ENCODE results near the gene CXADR.

DNA sequence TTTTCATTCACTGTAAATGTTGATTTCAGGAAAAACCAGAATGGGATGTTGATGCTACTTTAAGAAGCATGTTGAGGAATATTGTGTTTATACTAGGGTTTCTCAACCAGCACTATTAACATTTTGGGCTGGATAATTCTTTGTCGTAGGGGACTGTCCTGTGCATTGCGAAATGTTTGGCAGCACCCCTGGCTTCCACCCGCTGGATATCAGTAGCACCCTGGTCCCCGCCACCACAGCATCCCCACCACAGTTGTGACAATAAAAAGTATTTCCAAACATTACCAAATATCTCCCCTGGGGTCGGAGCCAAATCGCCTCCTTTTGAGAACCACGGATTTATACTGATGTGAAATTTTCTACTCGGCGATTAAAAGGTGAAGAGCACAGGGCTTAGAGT lies 57.9 kb downstream of the CXADR start:
- TF ChIP-seq, protein P1, sequence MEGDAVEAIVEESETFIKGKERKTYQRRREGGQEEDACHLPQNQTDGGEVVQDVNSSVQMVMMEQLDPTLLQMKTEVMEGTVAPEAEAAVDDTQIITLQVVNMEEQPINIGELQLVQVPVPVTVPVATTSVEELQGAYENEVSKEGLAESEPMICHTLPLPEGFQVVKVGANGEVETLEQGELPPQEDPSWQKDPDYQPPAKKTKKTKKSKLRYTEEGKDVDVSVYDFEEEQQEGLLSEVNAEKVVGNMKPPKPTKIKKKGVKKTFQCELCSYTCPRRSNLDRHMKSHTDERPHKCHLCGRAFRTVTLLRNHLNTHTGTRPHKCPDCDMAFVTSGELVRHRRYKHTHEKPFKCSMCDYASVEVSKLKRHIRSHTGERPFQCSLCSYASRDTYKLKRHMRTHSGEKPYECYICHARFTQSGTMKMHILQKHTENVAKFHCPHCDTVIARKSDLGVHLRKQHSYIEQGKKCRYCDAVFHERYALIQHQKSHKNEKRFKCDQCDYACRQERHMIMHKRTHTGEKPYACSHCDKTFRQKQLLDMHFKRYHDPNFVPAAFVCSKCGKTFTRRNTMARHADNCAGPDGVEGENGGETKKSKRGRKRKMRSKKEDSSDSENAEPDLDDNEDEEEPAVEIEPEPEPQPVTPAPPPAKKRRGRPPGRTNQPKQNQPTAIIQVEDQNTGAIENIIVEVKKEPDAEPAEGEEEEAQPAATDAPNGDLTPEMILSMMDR (IDR thresholded peaks at IDR 0.05): no peak
- TF ChIP-seq EP300 (IDR thresholded peaks at IDR 0.05): no peak
- no peak for TF ChIP-seq POLR2AphosphoS5 (IDR thresholded peaks at IDR 0.05)

Data from sigmoid colon (tissue), 4 donors.